Epithelial cell of esophagus (primary cell): Measurements from ENCODE around the gene WDR70.

Experiments
- DNase-seq: peaks from one replicate; pipeline ENCODE4 v3.0.0; 2010; ENCODE audit warnings: low read depth
- H3K4me3 ChIP-seq: 2 replicates; pipeline ENCODE4 v1.5.1; 2011; ENCODE audit warnings: mild to moderate bottlenecking, low read length, control low read depth
- CTCF ChIP-seq: IDR thresholded peaks from 2 replicates; pipeline ENCODE4 v1.5.1; 2011; ENCODE audit warnings: low read depth, mild to moderate bottlenecking, low read length, control low read depth, inconsistent platforms; ENCODE audit not compliant: insufficient read depth; ENCODE audit errors: missing control alignments

WDR70 gene

DNA sequence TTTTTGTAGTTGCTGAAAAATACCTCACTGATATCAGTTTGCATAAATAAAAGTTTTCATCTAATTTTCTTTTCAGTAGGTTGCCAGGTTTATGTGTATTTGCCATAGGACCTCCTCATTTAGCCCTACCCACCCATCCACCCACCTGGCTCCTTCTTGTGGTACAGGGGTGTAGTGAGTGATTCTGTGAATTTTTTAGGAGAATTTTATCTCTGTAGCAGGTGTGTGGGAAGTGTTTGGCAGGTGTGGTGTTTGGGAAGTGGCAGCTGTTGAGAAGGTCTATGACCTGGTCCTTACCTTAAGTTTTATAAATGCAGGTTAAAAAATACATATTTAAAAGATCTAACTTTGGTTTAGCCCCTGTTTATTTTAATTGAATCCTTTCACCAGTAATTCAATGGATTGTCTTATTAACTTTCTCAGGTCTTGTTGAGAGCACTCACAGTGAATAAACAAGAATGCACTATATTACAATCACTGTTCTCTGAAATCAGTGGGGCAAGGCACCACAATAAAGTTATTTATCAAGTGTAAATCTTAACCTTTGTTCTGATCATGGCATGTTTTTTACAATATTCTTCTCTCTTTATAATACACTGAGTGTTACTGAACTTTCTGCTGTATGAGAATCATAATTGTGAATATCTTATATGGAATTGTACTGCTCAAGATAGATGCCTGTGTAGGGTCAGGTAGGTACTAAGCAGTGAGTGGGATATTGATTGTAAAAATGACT is 189.1 kb downstream of the WDR70 start:
- no peak overlapping the region for H3K4me3 ChIP-seq
- no peak for TF ChIP-seq CTCF

DNA sequence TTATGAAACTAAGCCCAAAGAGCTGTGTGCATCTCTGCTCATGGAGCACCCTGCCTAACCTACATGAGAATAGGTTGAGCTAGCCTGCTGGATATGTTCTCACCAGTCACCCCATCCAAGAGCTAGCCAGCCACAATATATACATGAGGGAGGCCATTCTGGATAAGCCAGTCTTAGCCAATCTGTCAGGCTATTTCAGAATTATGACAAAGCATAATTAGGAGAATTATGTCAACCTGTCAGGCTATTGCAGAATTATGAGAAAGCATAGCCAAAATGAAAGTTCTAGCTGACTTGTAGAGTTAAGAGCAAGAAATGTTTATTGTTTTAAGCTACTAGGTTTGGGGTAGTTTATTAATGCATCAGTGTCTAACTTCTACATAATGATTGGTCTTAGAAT is 189.8 kb downstream of the WDR70 start:
- TF ChIP-seq CTCF, result no peak
- H3K4me3 ChIP-seq, result no peak overlapping the region
- DNase-seq, result peak; percentile 37

More for the DNA sequence above, 189.1 kb downstream of the WDR70 start:
- DNase-seq, result no peak

- TF ChIP-seq CTCF, result no peak
- H3K4me3 ChIP-seq, result no peak overlapping the region
- no peak for DNase-seq
Measured at GRCh38 chr5:37569466-37569865, 190.3 kb downstream of the WDR70 start.

GRCh38 chr5:37570597-37570996 is 191.5 kb downstream of the WDR70 start:
- no peak for DNase-seq
- H3K4me3 ChIP-seq, result no peak overlapping the region
- no peak for TF ChIP-seq CTCF

- no peak overlapping the region for H3K4me3 ChIP-seq
- TF ChIP-seq CTCF, result no peak
- no peak for DNase-seq
Measured at GRCh38 chr5:37571985-37572384, 192.9 kb downstream of the WDR70 start.

DNA sequence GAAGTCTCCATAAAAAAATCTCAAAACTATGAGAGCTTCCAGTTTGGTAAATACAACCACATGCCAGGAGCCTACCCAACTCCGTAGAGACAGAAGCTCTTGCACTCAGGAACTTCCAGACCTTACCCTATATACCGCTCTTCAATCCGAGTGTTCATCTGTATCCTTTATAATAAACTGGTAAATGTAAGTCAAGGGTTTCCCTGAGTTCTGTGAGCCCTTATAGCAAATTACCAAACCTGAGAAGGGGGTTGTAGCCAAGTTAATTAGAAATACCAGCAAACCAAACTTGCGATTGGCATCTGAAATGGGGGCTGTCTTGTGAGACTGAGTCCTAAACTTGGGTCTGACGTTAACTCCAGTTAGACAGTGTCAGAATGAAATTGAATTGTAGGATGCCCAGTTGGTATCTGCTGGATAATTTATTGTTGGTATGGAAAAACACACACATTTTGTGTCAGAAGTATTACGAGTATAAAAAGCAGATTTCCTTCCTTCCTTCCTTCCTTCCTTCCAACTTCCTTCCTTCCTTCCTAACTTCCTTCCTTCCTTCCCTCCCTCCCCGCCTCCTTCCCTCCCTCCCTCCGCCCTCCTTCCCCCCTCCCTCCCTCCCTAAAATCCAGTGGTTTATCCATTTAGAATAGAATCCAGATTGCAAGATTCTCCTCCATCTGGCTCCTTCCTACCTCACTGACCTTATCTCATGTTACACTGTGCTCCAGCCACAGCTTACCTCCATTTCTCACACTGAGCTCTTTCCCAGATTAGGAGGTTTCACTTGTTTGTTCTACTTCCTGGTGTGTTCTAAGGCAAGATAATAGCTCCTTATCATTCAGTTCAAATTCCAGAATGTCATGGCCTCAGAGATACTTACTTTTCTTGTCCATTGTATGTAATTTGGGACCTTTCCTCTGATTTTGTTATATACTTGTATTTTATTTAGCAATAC is 196.7 kb downstream of the WDR70 start:
- no peak for TF ChIP-seq CTCF
- no peak overlapping the region for H3K4me3 ChIP-seq
- no peak for DNase-seq
